Osteoblast (primary cell): Measurements from ENCODE around the gene COQ4. TPM values are rescaled to one million over a fixed set of nuclear protein-coding genes. Genes with fewer than 3 reads are reported as not detected.

Experiments used
- DNase-seq: peaks from one replicate; pipeline ENCODE4 v3.0.0; 2011; ENCODE audit warnings: low spot score, mixed read lengths; ENCODE audit not compliant: insufficient read length; ENCODE audit errors: missing footprints
- H2AFZ ChIP-seq: 2 replicates; pipeline ENCODE4 v1.6.0; 2011; ENCODE audit warnings: mild to moderate bottlenecking, low read length
- H3K27ac ChIP-seq: 2 replicates; pipeline ENCODE4 v1.5.1; 2011; ENCODE audit warnings: mild to moderate bottlenecking, low read depth, low read length, moderate library complexity
- H3K27me3 ChIP-seq: 2 replicates; pipeline ENCODE4 v1.6.0; 2012; ENCODE audit warnings: mild to moderate bottlenecking, control low read depth, inconsistent platforms, low read length, moderate library complexity; ENCODE audit not compliant: insufficient read depth
- H3K36me3 ChIP-seq: 2 replicates; pipeline ENCODE4 v1.5.1; 2011; ENCODE audit warnings: mild to moderate bottlenecking, low read length, control low read depth, moderate library complexity; ENCODE audit not compliant: insufficient read depth
- H3K4me1 ChIP-seq: 2 replicates; pipeline ENCODE4 v1.5.1; 2011; ENCODE audit warnings: mild to moderate bottlenecking, low read length, control low read depth, moderate library complexity; ENCODE audit not compliant: insufficient read depth
- H3K4me2 ChIP-seq: 2 replicates; pipeline ENCODE4 v1.6.0; 2011; ENCODE audit warnings: mild to moderate bottlenecking, low read length; ENCODE audit not compliant: insufficient read depth
- H3K4me3 ChIP-seq: fragments of 200-600 bp; sonication (generic); 3 replicates; pipeline ENCODE4 v1.5.1; 2012; ENCODE audit warnings: mild to moderate bottlenecking, low read length, inconsistent platforms; ENCODE audit not compliant: insufficient read depth
- H3K79me2 ChIP-seq: 2 replicates; pipeline ENCODE4 v1.6.0; 2012; ENCODE audit warnings: mild to moderate bottlenecking, low read length, control low read depth, inconsistent platforms; ENCODE audit not compliant: insufficient read depth
- H3K9me3 ChIP-seq: 2 replicates; pipeline ENCODE4 v1.5.1; 2011; ENCODE audit warnings: low read depth, low read length, control low read depth
- H4K20me1 ChIP-seq: 2 replicates; pipeline ENCODE4 v1.6.0; 2012; ENCODE audit warnings: mild to moderate bottlenecking, low read length, control low read depth; ENCODE audit not compliant: insufficient read depth
- CTCF ChIP-seq: IDR thresholded peaks from 2 replicates; pipeline ENCODE4 v1.5.1; 2011; ENCODE audit warnings: mild to moderate bottlenecking, low read depth, low read length, moderate library complexity; ENCODE audit errors: extremely low read depth
- total RNA-seq: library from RNA; depleted of rRNA; stranded (reverse); fragments of >200 nt; gene quantifications from 2 replicates; pipeline ENCODE4 v1.2.3, GENCODE V29; 2012

Gene COQ4
- total RNA-seq, 1 donor = 34.7 TPM

- no peaks in the 10 kb centered on the region for H3K27me3 ChIP-seq
- no peak for DNase-seq
- H2AFZ ChIP-seq = no peak overlapping the region
- H3K36me3 ChIP-seq = peaks cover 4% of the 10 kb centered on the region
- H3K4me1 ChIP-seq = peaks cover 13% of the 10 kb centered on the region
- no peak overlapping the region for H3K4me2 ChIP-seq
- TF ChIP-seq CTCF = no peak
- H3K9me3 ChIP-seq = no peaks in the 10 kb centered on the region
- no peak overlapping the region for H3K27ac ChIP-seq
- H4K20me1 ChIP-seq = no peaks in the 10 kb centered on the region
- no peak overlapping the region for H3K4me3 ChIP-seq
- H3K79me2 ChIP-seq = no peaks in the 10 kb centered on the region
Observed at GRCh38 chr9:128296340-128297220, 26.1 kb upstream of the COQ4 start.

GRCh38 chr9:128297221-128297773 is 25.3 kb upstream of the COQ4 start:
- no peaks in the 10 kb centered on the region for H3K27me3 ChIP-seq
- peaks cover 4% of the 10 kb centered on the region for H3K36me3 ChIP-seq
- H3K4me3 ChIP-seq = no peak overlapping the region
- no peak overlapping the region for H3K4me2 ChIP-seq
- H4K20me1 ChIP-seq = no peaks in the 10 kb centered on the region
- no peak overlapping the region for H3K27ac ChIP-seq
- no peak for TF ChIP-seq CTCF
- peaks cover 13% of the 10 kb centered on the region for H3K4me1 ChIP-seq
- H2AFZ ChIP-seq = no peak overlapping the region
- H3K9me3 ChIP-seq = no peaks in the 10 kb centered on the region
- no peak for DNase-seq
- H3K79me2 ChIP-seq = no peaks in the 10 kb centered on the region

GRCh38 chr9:128298535-128299482 is 23.8 kb upstream of the COQ4 start:
- Histone ChIP-seq H2AFZ (no peak overlapping the region), H3K79me2 (no peaks in the 10 kb centered on the region), H3K9me3 (no peaks in the 10 kb centered on the region), H3K27ac (no peak overlapping the region), H3K4me3 (no peak overlapping the region), H3K36me3 (no peaks in the 10 kb centered on the region), H4K20me1 (no peaks in the 10 kb centered on the region), H3K27me3 (no peaks in the 10 kb centered on the region), H3K4me1 (peaks cover 16% of the 10 kb centered on the region), H3K4me2 (no peak overlapping the region)
- TF ChIP-seq CTCF = no peak
- DNase-seq = no peak
